IPS DF 4.7 (cell line): ENCODE data around the gene TSKU.
"Not testable (repeated sequence)": the region's sequence is repeated elsewhere in the genome, so short reads cannot be mapped to it uniquely, and the experiment has no call there.

ENCODE experiments used
- DNase-seq: peaks from one replicate; pipeline ENCODE4 v3.0.0-alpha.2; 2013; ENCODE audit warnings: low spot score; ENCODE audit errors: extremely low read depth

TSKU gene

GRCh38 chr11:76823481-76824028, 40.4 kb downstream of the TSKU start:
- DNase-seq: no peak

- DNase-seq: no peak
Measured at GRCh38 chr11:76824083-76824939, 41.2 kb downstream of the TSKU start.

- DNase-seq: no peak
Measured at GRCh38 chr11:76824980-76825725, 42.0 kb downstream of the TSKU start.

- DNase-seq: no peak
Measured at GRCh38 chr11:76825726-76826396, 42.7 kb downstream of the TSKU start.

GRCh38 chr11:76826508-76826907, 43.4 kb downstream of the TSKU start:
- not testable (repeated sequence) for DNase-seq

- not testable (repeated sequence) for DNase-seq
Measured at GRCh38 chr11:76827005-76827404, 43.8 kb downstream of the TSKU start.

GRCh38 chr11:76830639-76831327, 47.6 kb downstream of the TSKU start:
- no peak for DNase-seq

- DNase-seq: no peak
Measured at GRCh38 chr11:76831686-76832310, 48.6 kb downstream of the TSKU start.

- DNase-seq: no peak
Measured at GRCh38 chr11:76832361-76832760, 49.2 kb downstream of the TSKU start.

- no peak for DNase-seq
Measured at GRCh38 chr11:76834151-76834550, 51.0 kb downstream of the TSKU start.

- DNase-seq: no peak
Measured at GRCh38 chr11:76835036-76835435, 51.9 kb downstream of the TSKU start.

- no peak for DNase-seq
Measured at GRCh38 chr11:76835928-76836612, 52.9 kb downstream of the TSKU start.

GRCh38 chr11:76836613-76837291, 53.6 kb downstream of the TSKU start:
- DNase-seq: no peak

- DNase-seq: no peak
Measured at GRCh38 chr11:76837696-76838677, 54.8 kb downstream of the TSKU start.

- DNase-seq: no peak
Measured at GRCh38 chr11:76838678-76839068, 55.5 kb downstream of the TSKU start.

- DNase-seq: no peak
Measured at GRCh38 chr11:76839311-76839710, 56.2 kb downstream of the TSKU start.

GRCh38 chr11:76841923-76842452, 58.8 kb downstream of the TSKU start:
- DNase-seq: no peak

- no peak for DNase-seq
Measured at GRCh38 chr11:76843907-76844306, 60.8 kb downstream of the TSKU start.
